Left kidney (tissue), 1 donor: Measurements from ENCODE around the gene MAGEA10. TPM values are rescaled to one million over a fixed set of nuclear protein-coding genes. Genes with fewer than 3 reads are reported as not detected.

Source experiments
- polyA plus RNA-seq: library from polyadenylated mRNA; unstranded; fragments of 120-200 nt; gene quantifications from one replicate; pipeline ENCODE4 v1.2.1, GENCODE V29; 2013; ENCODE audit not compliant: insufficient read length

MAGEA10 gene
- polyA plus RNA-seq, 1 donor, result not detected

Other genes with a start within 250 kb of the MAGEA10 start
- not detected for gene MAGEA4, start 225.7 kb downstream of the MAGEA10 start, polyA plus RNA-seq
- gene GABRE, start 163.9 kb downstream of the MAGEA10 start, polyA plus RNA-seq, result 7.6 TPM